Duodenal mucosa (tissue), 2 donors: ENCODE results near the gene CDON.

Experiments
- H3K27ac ChIP-seq: one replicate; pipeline ENCODE4 v1.7.0; 2013; ENCODE audit warnings: low read depth, low read length
- H3K27me3 ChIP-seq, 2 donors: one replicate each; pipeline ENCODE4 v1.7.0; 2013; ENCODE audit warnings: low read length in 2 of 2, control low read depth in 1 of 2; ENCODE audit not compliant: insufficient read depth in 2 of 2, control insufficient read depth in 1 of 2
- H3K36me3 ChIP-seq, 2 donors: one replicate each; pipeline ENCODE4 v1.7.0; 2013; ENCODE audit warnings: low read length in 2 of 2, control low read depth in 1 of 2; ENCODE audit not compliant: insufficient read depth in 2 of 2, control insufficient read depth in 1 of 2
- H3K4me1 ChIP-seq, 2 donors: one replicate each; pipeline ENCODE4 v1.7.0; 2013; ENCODE audit warnings: low read length in 2 of 2, control low read depth in 1 of 2; ENCODE audit not compliant: insufficient read depth in 2 of 2, control insufficient read depth in 1 of 2
- H3K4me3 ChIP-seq, 2 donors: one replicate each; pipeline ENCODE4 v1.7.0; 2013; ENCODE audit warnings: low read length in 2 of 2, low read depth in 1 of 2
- H3K9ac ChIP-seq, 2 donors: one replicate each; pipeline ENCODE4 v1.7.0; 2013; ENCODE audit warnings: low read length in 2 of 2, low read depth in 1 of 2
- H3K9me3 ChIP-seq, 2 donors: one replicate each; pipeline ENCODE4 v1.7.0; 2013; ENCODE audit warnings: low read length in 2 of 2, control low read depth in 1 of 2; ENCODE audit not compliant: control insufficient read depth in 1 of 2

Gene CDON

DNA sequence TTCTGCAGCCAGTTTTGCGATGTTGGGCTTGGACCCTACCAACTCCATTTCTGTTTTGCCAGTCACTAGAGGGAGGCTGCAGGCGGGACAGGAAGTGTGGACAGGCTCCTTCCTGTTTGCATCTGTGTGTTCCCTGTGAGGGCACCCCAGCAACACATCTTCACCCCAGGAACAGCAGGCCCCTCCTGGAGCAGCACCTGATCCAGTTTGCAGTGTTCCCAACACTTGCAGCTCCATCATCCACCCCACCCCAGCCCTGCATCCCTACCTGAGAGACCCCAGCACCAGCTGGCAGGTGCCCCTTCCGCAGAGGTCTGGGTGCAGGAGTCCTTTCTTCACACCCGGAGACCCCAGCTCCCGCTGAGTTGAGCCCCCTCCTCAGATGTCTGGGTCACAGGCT, 124.2 kb downstream of the CDON start:
- Histone ChIP-seq H3K27ac (no peak overlapping the region), H3K4me3 (no peak overlapping the region), H3K4me1 (no peaks in the 10 kb centered on the region)

DNA sequence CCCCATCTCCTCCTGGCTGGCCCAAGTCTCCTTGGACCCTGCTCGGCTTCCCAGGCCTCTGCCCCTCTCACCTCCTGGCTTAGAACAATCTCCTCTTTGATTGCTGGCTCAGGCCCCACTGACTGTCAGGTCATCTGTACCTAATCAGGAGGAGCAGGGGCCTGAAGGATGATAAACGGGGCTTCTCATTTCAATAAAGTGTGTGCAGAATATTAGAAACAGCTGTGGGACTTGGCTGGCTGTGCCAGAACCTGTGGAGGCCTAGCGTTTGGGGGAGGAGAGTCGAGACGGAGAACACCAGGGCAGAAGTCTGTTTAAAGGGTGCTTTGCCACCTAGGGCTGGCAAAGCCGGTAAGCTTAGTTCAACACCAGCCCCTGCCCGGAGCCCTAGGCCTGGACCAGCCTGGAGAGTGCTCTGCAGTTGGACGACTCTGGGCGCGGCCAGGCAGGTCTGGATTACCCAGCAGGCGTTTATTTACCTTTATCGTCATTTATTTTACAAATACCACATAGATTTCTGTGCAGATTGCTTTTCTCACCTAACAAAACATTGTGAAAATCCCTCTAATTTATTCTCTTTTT, 127.0 kb downstream of the CDON start:
- Histone ChIP-seq H3K4me1 (no peaks in the 10 kb centered on the region), H3K4me3 (no peak overlapping the region), H3K9me3 (no peaks in the 10 kb centered on the region), H3K27ac (no peak overlapping the region), H3K27me3 (no peaks in the 10 kb centered on the region), H3K36me3 (no peaks in the 10 kb centered on the region), H3K9ac (no peak overlapping the region)

More for the DNA sequence above, 124.2 kb downstream of the CDON start:
- Histone ChIP-seq H3K9me3 (no peaks in the 10 kb centered on the region), H3K27me3 (no peaks in the 10 kb centered on the region), H3K9ac (no peak overlapping the region), H3K36me3 (no peaks in the 10 kb centered on the region)

DNA sequence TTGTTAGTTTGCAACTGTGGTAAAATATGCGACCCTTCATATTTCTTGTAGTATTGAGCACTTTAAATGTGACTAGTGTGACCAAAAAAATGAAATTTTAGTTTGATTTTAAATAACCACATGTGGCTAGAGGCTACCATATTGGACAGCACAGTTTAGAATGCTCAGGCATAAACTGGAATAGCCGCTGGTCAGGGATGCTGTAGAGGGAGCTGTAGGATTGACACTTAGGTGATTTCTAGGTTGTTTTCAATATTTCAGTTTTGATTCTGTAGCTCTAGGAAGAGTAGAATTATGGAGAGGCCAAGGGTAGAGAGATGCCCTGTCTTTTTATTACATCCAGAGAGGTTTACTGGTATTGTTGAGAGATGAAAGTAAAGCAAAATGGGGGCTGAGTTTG, 127.6 kb downstream of the CDON start:
- H3K4me3 ChIP-seq, result no peak overlapping the region
- H3K9me3 ChIP-seq, result no peaks in the 10 kb centered on the region
- H3K27me3 ChIP-seq, result no peaks in the 10 kb centered on the region
- no peaks in the 10 kb centered on the region for H3K4me1 ChIP-seq
- no peaks in the 10 kb centered on the region for H3K36me3 ChIP-seq
- no peak overlapping the region for H3K27ac ChIP-seq
- H3K9ac ChIP-seq, result no peak overlapping the region

DNA sequence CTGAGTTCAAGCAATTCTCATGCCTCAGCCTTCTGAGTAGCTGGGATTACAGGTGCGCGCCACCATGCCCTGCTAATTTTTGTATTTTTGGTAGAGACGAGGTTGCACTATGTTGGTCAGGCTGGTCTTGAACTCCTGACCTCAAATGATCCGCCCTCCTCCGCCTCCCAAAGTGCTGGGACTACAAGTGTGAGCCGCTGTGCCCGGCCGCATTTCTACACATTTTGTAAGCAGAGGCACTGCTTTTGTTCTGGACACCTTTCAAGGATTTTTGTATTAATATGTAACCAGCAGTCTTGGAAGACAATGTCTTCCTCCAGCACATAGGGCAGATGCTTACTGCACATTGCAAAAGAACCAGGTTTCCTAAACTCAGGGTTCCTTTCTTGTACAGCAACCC, 128.2 kb downstream of the CDON start:
- no peaks in the 10 kb centered on the region for H3K36me3 ChIP-seq
- H3K9me3 ChIP-seq, result no peaks in the 10 kb centered on the region
- H3K27me3 ChIP-seq, result no peaks in the 10 kb centered on the region
- H3K4me1 ChIP-seq, result no peaks in the 10 kb centered on the region
- H3K27ac ChIP-seq, result no peak overlapping the region
- H3K9ac ChIP-seq, result no peak overlapping the region
- H3K4me3 ChIP-seq, result no peak overlapping the region

DNA sequence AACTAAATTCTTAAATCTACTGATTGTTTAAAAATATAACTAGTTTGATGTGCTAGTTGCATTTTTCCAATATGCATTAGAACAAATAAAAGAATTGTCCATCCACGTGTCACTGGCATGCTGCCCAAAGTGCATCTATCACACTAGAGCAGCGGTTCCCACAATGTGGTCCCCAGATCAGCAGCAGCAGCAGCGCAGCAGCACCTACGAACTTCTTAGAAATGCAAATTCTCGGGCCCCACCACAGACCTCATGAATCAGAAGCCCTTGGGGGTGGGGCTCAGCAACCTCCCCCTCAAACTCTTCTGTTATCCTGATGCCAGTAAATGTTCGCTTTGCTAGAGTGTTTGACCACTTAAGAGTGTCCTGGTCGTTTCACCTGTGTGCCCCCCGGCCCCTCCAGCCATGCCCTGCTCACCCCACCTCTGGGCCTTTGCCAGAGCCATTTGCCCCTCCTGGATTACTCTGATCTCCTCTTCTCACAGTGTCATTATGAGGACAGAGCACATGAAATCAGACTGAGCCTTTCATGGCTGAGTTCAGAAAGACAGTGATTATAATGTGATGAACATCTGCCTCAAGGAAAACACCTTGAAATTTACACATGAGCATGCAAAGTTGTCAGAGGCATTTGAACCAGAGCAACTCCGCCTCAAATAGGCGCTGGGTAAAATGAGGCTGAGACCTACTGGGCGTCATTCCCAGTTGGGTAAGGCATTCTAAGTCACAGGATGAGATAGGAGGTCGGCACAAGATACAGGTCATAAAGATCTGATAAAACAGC, 129.4 kb downstream of the CDON start:
- H3K4me1 ChIP-seq, result no peaks in the 10 kb centered on the region
- H3K9me3 ChIP-seq, result no peaks in the 10 kb centered on the region
- H3K36me3 ChIP-seq, result no peaks in the 10 kb centered on the region
- no peak overlapping the region for H3K9ac ChIP-seq
- no peak overlapping the region for H3K4me3 ChIP-seq
- no peaks in the 10 kb centered on the region for H3K27me3 ChIP-seq
- no peak overlapping the region for H3K27ac ChIP-seq

DNA sequence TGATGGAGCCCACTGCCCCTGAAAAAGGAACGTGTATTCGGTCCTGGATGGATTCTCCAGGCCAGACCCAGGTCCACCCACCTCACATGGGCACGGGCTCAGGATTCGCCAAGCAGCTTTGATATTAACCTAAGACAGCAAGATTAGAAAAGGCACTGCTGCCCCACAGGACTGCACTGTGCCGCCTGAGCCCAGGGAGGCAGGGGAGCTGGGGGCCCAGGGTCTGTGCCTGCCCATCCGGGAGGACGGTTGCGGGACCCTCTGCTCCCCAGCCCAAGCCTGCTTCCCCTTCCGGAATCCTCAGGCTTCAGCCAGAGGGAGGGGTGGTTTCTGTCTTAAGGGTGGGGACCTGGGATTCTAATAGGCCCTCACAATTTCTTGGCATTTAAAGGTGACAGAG, 130.4 kb downstream of the CDON start:
- no peak overlapping the region for H3K9ac ChIP-seq

DNA sequence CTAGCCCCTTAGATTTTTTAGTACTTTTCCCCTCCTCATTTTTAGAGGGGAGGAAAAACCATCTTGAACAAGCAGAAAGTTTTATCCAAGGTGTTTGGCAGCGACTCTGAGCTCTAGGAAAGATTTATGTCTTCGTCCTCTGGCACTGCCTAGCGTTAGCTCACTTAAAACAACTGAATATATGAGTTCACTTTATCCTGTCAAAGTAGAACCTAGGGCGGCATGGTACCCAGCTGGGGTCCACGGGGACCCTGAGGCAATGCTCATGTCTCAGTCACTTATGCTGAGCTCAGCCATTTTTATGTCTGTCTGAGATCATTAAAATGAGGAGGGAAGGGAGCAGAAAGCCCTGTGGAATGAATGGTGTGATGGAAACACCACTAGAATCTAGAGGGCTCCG, 131.0 kb downstream of the CDON start:
- peaks cover 0 to 2% of the 10 kb centered on the region in 2 donors for H3K27me3 ChIP-seq
- no peaks in the 10 kb centered on the region for H3K9me3 ChIP-seq
- no peaks in the 10 kb centered on the region for H3K4me1 ChIP-seq
- H3K36me3 ChIP-seq, result no peaks in the 10 kb centered on the region
- no peak overlapping the region for H3K27ac ChIP-seq
- no peak overlapping the region for H3K9ac ChIP-seq
- H3K4me3 ChIP-seq, result no peak overlapping the region

More for the DNA sequence above, 130.4 kb downstream of the CDON start:
- Histone ChIP-seq H3K4me3 (no peak overlapping the region), H3K9me3 (no peaks in the 10 kb centered on the region), H3K36me3 (no peaks in the 10 kb centered on the region), H3K27me3 (no peaks in the 10 kb centered on the region), H3K4me1 (no peaks in the 10 kb centered on the region), H3K27ac (no peak overlapping the region)

DNA sequence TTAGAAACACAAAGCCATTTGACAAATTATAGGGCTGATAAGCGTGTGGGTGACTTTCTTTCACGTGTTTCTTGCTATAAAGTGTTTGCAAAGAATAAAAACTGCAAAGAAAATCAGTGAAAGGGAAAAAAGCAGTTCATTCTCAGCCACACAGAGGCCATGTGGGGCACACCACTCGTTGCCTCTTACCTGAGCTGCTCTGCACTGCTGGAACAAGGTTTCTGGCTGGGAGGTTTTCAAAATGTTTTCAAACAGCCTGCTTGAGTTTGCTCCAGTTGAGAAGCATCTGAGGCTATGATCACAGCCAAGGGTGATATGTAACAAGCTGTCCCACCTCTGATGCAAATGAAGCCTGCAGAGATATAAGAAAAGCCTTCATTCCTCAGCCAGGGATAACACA, 131.6 kb downstream of the CDON start:
- H3K4me1 ChIP-seq, result peaks cover 0 to 1% of the 10 kb centered on the region in 2 donors
- H3K27me3 ChIP-seq, result peaks cover 0 to 3% of the 10 kb centered on the region in 2 donors
- H3K27ac ChIP-seq, result no peak overlapping the region
- H3K9me3 ChIP-seq, result no peaks in the 10 kb centered on the region
- no peaks in the 10 kb centered on the region for H3K36me3 ChIP-seq
- H3K9ac ChIP-seq, result no peak overlapping the region
- no peak overlapping the region for H3K4me3 ChIP-seq

DNA sequence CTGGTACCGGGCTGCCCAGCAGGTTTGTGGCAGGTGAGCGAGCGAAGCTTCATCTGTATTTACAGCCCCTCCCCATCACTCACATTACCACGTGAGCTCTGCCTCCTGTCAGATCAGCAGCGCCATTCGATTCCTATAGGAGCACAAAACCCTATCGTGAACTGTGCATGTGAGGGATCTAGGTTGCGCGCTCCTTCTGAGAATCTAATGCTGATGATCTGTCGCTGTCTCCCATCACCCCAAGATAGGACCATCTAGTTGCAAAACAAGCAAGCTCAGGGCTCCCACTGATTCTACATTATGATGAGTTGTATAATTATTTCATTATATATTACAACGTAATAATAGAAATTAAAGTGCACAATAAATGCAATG, 132.6 kb downstream of the CDON start:
- Histone ChIP-seq H3K36me3 (no peaks in the 10 kb centered on the region), H3K27me3 (peaks cover 0 to 3% of the 10 kb centered on the region in 2 donors), H3K4me1 (peaks cover 8 to 12% of the 10 kb centered on the region in 2 donors), H3K9ac (no peak overlapping the region), H3K4me3 (no peak overlapping the region), H3K9me3 (no peaks in the 10 kb centered on the region), H3K27ac (no peak overlapping the region)

DNA sequence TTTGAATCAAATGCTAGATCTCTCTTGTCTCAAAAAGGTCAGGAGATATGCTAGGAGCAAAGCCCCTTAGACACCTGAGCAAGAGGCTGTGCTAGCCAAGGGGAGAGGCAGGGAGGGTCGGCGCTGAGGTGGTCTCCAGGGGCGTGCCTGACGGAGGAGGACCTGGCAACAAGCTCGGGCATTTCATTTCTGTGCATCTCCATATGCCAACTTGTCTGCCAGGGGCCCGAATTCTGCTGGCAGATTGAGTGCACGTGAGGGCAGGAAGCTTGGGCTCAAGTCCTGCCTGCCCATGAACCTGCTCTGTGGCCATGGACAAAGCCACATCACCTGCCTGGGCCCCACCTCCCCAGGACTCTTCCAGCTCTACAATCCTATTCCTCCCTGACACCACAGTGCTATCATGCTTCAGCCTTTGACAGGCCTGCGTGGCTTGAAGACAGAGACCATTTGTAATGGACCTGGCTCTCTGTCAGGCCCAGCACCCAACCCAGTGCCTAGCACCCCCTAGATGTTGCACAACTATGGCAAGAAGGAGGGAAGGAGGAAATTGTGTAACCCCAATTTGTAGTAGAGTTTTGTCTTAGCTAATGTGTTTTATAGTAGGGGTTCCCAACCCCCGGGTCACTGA, 133.1 kb downstream of the CDON start:
- peaks cover 0 to 3% of the 10 kb centered on the region in 2 donors for H3K27me3 ChIP-seq
- no peak overlapping the region for H3K27ac ChIP-seq
- no peaks in the 10 kb centered on the region for H3K36me3 ChIP-seq
- no peak overlapping the region for H3K4me3 ChIP-seq
- H3K9ac ChIP-seq, result no peak overlapping the region
- peaks cover 11 to 17% of the 10 kb centered on the region in 2 donors for H3K4me1 ChIP-seq
- H3K9me3 ChIP-seq, result no peaks in the 10 kb centered on the region
